VCaP (cell line): Measurements from ENCODE around the gene PYGO2.

Experiments
- H3K27ac ChIP-seq: fragments of 450-650 bp; 2 replicates; pipeline ENCODE4 v1.5.1; 2017
- TF ChIP-seq, protein P1 (sequence below): fragments of 450-650 bp; conservative IDR thresholded peaks from 2 replicates; pipeline ENCODE4 v1.5.1; 2017; ENCODE audit warnings: mild to moderate bottlenecking, moderate library complexity

PYGO2 gene

GRCh38 chr1:154945962-154946850 is 15.4 kb downstream of the PYGO2 start:
- TF ChIP-seq, protein P1, sequence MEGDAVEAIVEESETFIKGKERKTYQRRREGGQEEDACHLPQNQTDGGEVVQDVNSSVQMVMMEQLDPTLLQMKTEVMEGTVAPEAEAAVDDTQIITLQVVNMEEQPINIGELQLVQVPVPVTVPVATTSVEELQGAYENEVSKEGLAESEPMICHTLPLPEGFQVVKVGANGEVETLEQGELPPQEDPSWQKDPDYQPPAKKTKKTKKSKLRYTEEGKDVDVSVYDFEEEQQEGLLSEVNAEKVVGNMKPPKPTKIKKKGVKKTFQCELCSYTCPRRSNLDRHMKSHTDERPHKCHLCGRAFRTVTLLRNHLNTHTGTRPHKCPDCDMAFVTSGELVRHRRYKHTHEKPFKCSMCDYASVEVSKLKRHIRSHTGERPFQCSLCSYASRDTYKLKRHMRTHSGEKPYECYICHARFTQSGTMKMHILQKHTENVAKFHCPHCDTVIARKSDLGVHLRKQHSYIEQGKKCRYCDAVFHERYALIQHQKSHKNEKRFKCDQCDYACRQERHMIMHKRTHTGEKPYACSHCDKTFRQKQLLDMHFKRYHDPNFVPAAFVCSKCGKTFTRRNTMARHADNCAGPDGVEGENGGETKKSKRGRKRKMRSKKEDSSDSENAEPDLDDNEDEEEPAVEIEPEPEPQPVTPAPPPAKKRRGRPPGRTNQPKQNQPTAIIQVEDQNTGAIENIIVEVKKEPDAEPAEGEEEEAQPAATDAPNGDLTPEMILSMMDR, result no peak
- H3K27ac ChIP-seq, result no peak overlapping the region

GRCh38 chr1:154945160-154945961 is 16.2 kb downstream of the PYGO2 start:
- TF ChIP-seq, protein P1, result no peak
- no peak overlapping the region for H3K27ac ChIP-seq

GRCh38 chr1:154944401-154945159 is 17.0 kb downstream of the PYGO2 start:
- TF ChIP-seq, protein P1, result no peak
- no peak overlapping the region for H3K27ac ChIP-seq

DNA sequence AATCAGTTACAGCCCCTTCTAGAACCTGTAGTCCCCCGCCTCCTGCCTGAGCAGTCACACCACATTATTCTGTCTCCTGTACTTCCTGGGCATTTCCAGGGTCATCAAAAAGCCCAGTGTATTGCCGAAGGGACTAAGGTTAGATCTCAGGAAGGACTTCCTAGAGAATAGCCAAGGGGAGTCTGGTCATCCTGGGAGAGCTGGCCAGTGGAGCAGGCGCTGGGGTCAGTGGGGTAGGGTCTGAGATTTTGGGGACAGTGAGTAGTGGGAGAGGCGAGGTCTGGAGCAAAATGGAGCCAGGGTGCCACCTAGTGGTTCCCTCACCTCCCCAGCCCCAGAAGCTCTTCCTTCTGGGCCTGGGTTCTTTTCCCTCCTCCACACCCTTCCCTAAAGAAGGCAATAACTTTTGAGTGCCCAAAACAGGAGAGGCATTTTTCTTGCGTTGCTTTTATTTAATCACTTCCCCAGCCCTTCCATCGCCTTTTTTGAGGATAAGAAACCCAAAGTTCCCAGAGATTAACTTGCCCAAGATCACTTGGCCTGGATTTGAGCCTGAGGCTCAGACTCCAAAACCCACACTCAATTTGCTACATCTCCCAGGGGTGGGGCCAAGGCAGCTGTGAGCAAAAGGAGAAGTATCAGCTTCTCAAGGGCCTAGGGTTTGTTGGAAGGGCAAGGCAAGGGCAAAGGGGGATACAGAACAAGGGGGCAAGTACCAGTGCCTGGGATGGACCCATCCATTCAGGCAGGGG is 17.8 kb downstream of the PYGO2 start:
- H3K27ac ChIP-seq, result no peak overlapping the region
- TF ChIP-seq, protein P1, result peak; percentile 100

DNA sequence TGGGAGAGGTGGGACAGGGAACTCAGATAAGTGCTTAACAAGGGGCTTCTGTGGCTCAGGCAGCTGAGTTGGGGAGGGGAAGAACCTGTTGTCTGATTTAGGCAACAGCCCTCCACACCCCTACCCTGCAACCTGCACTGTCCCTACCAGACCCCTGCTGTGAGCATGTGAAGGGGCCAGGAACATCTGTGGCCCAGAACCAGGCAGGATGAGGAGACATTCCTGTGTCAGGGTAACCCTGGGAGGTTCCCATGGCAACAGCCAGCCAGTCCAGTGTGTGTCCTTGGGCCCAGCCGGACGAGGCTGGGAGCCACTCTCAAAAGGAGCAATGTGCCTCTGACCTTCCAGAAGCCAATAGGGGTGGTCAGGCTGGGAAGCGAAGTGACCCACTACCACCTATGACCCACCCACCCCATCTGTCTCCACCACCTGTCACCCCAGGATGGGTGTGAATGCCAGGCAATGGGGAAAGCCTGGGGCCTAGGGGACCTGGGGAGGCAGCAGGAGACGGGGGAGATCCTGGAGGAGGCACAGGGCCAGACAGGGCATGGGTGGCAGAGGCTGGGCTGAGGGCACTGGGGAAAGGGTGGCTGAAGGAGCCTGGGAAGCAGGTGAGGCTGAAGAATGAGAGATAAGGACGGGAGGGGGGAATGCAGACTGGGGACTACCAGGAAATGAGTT is 20.1 kb downstream of the PYGO2 start:
- TF ChIP-seq, protein P1, result no peak
- H3K27ac ChIP-seq, result no peak overlapping the region; the same call in 1 of the 2 replicates

DNA sequence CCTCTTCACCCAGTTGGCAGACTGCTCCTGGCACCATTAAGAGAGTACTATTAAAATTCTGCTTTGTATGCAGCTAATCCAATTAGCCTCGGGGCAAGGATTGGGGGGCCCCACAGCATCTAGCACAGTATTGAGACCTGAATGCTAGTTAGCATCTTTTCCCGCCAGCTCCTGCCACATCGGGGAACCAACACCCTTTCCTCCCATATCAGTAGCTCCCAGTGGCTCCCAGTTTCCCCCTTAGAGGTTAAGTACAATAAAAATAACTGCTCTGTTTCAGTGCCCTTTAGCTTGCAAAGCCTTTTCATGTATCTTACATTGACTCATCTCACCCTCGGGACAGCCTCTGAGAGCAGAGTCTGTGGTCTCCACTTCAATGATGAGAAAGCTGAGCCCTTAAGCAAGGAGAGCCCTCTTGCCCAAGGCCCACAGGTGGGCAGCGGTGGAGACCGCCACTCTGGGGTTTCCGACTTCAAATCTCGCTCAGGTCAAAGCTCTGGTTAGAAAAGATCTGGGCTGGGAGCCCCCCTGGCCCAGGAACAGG is 20.9 kb downstream of the PYGO2 start:
- TF ChIP-seq, protein P1, result no peak
- no peak overlapping the region; the same call in 1 of the 2 replicates for H3K27ac ChIP-seq
